IMR-90 (cell line): Measurements from ENCODE around the gene ASNSD1. TPM values are rescaled to one million over a fixed set of nuclear protein-coding genes. Genes with fewer than 3 reads are reported as not detected.

Experiments used
- ATAC-seq: fragments of 200-7000 bp; cut with Tn5 transposase; 2 replicates; pipeline ENCODE4 v1.9.1; 2020; ENCODE audit warnings: low read depth, mild to moderate bottlenecking, moderate library complexity
- BruUV-seq: library from RNA; stranded (reverse); fragments of 400-500 nt; replicated peaks from 2 replicates; lab custom pipeline; 2021; lab: Mats Ljungman, UMichigan
- CTCF ChIA-PET: fragments of 300-600 bp; formaldehyde crosslinking; extraction: SDS; loops from one replicate; lab custom pipeline; 2021; ENCODE audit warnings: antibody characterized with exemption; lab: Yijun Ruan, JAX
- POLR2A ChIA-PET: fragments of 300-600 bp; sonication (Branson Sonifier 250); formaldehyde crosslinking; loops from one replicate; lab custom pipeline; 2022; ENCODE audit warnings: antibody characterized with exemption; ENCODE audit not compliant: unreplicated experiment; lab: Charles Lee
- DNase-seq: peaks from one replicate; pipeline ENCODE4 v3.0.0; 2013
- H2AFZ ChIP-seq: replicated peaks from 2 replicates; pipeline ENCODE3; 2013; ENCODE audit warnings: low read length, mild to moderate bottlenecking; ENCODE audit not compliant: poor library complexity
- H2AK5ac ChIP-seq: 2 replicates; pipeline ENCODE4 v1.6.1; 2013; ENCODE audit warnings: low read depth, low read length, inconsistent platforms
- H2AK9ac ChIP-seq: replicated peaks from 2 replicates; pipeline ENCODE3; 2013; ENCODE audit warnings: mild to moderate bottlenecking, low read depth, low read length, moderate library complexity; ENCODE audit not compliant: poor library complexity
- H2BK120ac ChIP-seq: 2 replicates; pipeline ENCODE4 v1.6.1; 2013; ENCODE audit warnings: low read depth, low read length, inconsistent platforms
- H2BK15ac ChIP-seq: 3 replicates; pipeline ENCODE4 v1.6.1; 2013; ENCODE audit warnings: low read depth, low read length, inconsistent platforms
- H2BK20ac ChIP-seq: 2 replicates; pipeline ENCODE4 v1.6.1; 2013; ENCODE audit warnings: low read depth, mild to moderate bottlenecking, inconsistent platforms, low read length, moderate library complexity
- H2BK5ac ChIP-seq: 2 replicates; pipeline ENCODE4 v1.6.1; 2013; ENCODE audit warnings: mild to moderate bottlenecking, low read depth, low read length, inconsistent platforms; ENCODE audit not compliant: poor library complexity, severe bottlenecking
- H3K14ac ChIP-seq: replicated peaks from 2 replicates; pipeline ENCODE4 v1.6.1; 2013; ENCODE audit warnings: low read depth, low read length, inconsistent platforms
- H3K18ac ChIP-seq: 2 replicates; pipeline ENCODE4 v1.6.1; 2013; ENCODE audit warnings: low read depth, low read length, control low read depth
- H3K23ac ChIP-seq: 2 replicates; pipeline ENCODE4 v1.6.1; 2013; ENCODE audit warnings: low read depth, low read length, inconsistent platforms
- H3K27ac ChIP-seq: 2 replicates; pipeline ENCODE4 v1.5.1; 2013; ENCODE audit warnings: mild to moderate bottlenecking, control low read depth, low read length; ENCODE audit not compliant: insufficient read depth
- H3K27me3 ChIP-seq: 2 replicates; pipeline ENCODE4 v1.6.1; 2013; ENCODE audit warnings: low read length; ENCODE audit not compliant: control insufficient read depth, insufficient read depth
- H3K36me3 ChIP-seq: 2 replicates; pipeline ENCODE4 v1.6.1; 2013; ENCODE audit warnings: low read length, mixed read lengths; ENCODE audit not compliant: control insufficient read depth, insufficient read depth
- H3K4ac ChIP-seq: 2 replicates; pipeline ENCODE4 v1.6.1; 2013; ENCODE audit warnings: low read depth, low read length, inconsistent platforms
- H3K4me1 ChIP-seq: 2 replicates; pipeline ENCODE4 v1.6.1; 2013; ENCODE audit warnings: low read length, mixed read lengths; ENCODE audit not compliant: control insufficient read depth, insufficient read depth
- H3K4me2 ChIP-seq: 2 replicates; pipeline ENCODE4 v1.6.1; 2013; ENCODE audit warnings: low read depth, mild to moderate bottlenecking, control low read depth, low read length, moderate library complexity
- H3K4me3 ChIP-seq: 2 replicates; pipeline ENCODE4 v1.5.1; 2013; ENCODE audit warnings: low read depth, mild to moderate bottlenecking, control low read depth, low read length, moderate library complexity; ENCODE audit not compliant: insufficient read depth
- H3K56ac ChIP-seq: 2 replicates; pipeline ENCODE4 v1.6.1; 2013; ENCODE audit warnings: low read length, inconsistent platforms; ENCODE audit not compliant: insufficient read depth; ENCODE audit errors: extremely low read depth
- H3K79me1 ChIP-seq, 2 experiments: 2 replicates each; pipeline ENCODE4 v1.6.1; 2013; ENCODE audit warnings: low read length in 2 of 2, inconsistent platforms in 1 of 2, low read depth in 1 of 2
- H3K9ac ChIP-seq: 2 replicates; pipeline ENCODE4 v1.6.1; 2013; ENCODE audit warnings: low read depth, low read length, control low read depth
- H3K9me1 ChIP-seq: 2 replicates; pipeline ENCODE4 v1.6.1; 2013; ENCODE audit warnings: low read length, inconsistent platforms; ENCODE audit not compliant: insufficient read depth
- H3K9me3 ChIP-seq: 2 replicates; pipeline ENCODE4 v1.6.1; 2013; ENCODE audit warnings: low read length; ENCODE audit not compliant: control insufficient read depth, insufficient read depth
- H4K20me1 ChIP-seq: 2 replicates; pipeline ENCODE4 v1.6.1; 2013; ENCODE audit warnings: low read length, inconsistent platforms; ENCODE audit not compliant: insufficient read depth
- H4K5ac ChIP-seq: 2 replicates; pipeline ENCODE4 v1.6.1; 2013; ENCODE audit warnings: mild to moderate bottlenecking, low read depth, low read length, control low read depth
- H4K8ac ChIP-seq, 2 experiments: 2 replicates each; pipeline ENCODE4 v1.6.1; 2013; ENCODE audit warnings: low read depth in 2 of 2, low read length in 2 of 2, control low read depth in 1 of 2, inconsistent platforms in 1 of 2
- H4K91ac ChIP-seq: 2 replicates; pipeline ENCODE4 v1.6.1; 2013; ENCODE audit warnings: low read depth, low read length, inconsistent platforms; ENCODE audit not compliant: insufficient read depth
- CHD1 ChIP-seq: IDR thresholded peaks from 2 replicates; pipeline ENCODE4 v1.6.1; 2012; ENCODE audit warnings: low read depth, low read length, improper control_type of control experiment
- ELK1 ChIP-seq: fragments of 150-350 bp; IDR thresholded peaks from 2 replicates; pipeline ENCODE4 v1.6.1; 2016; ENCODE audit warnings: low read depth, mild to moderate bottlenecking, low read length, moderate library complexity, borderline replicate concordance
- MAFK ChIP-seq: IDR thresholded peaks from 2 replicates; pipeline ENCODE4 v1.6.1; 2012; ENCODE audit warnings: low read depth, low read length, improper control_type of control experiment
- MAZ ChIP-seq: IDR thresholded peaks from 2 replicates; pipeline ENCODE4 v1.6.1; 2012; ENCODE audit warnings: low read depth, mild to moderate bottlenecking, low read length, improper control_type of control experiment, moderate library complexity, borderline replicate concordance
- POLR2A ChIP-seq: IDR thresholded peaks from 2 replicates; pipeline ENCODE4 v1.6.1; 2012; ENCODE audit warnings: mild to moderate bottlenecking, low read depth, low read length
- RCOR1 ChIP-seq: IDR thresholded peaks from 2 replicates; pipeline ENCODE4 v1.6.1; 2012; ENCODE audit warnings: mild to moderate bottlenecking, low read length, improper control_type of control experiment; ENCODE audit not compliant: insufficient replicate concordance
- WGBS, 2 experiments: methylation state at CpG; one replicate each; pipeline versions ENCODE4 v1.1.5 to v1.1.7; 2013; ENCODE audit warnings: missing lambda C conversion rate in 2 of 2; ENCODE audit not compliant: insufficient read length in 1 of 2; ENCODE audit errors: extremely low coverage in 2 of 2; 5-methylcytosine and 5-hydroxymethylcytosine counted together
- dilution Hi-C: fragments of 300-500 bp; cut with HindIII; formaldehyde crosslinking; loops from one replicate; pipeline ENCODE4 v1.14.3; 2018; ENCODE audit warnings: low sequenced_read_pairs; ENCODE audit not compliant: unreplicated experiment
- in situ Hi-C: fragments of 300-500 bp; cut with MboI; formaldehyde crosslinking; loops from 3 replicates; pipeline ENCODE4 v1.14.3; 2019; ENCODE audit warnings: low sequenced_read_pairs, inconsistent platforms, mixed read lengths
- intact Hi-C: fragments of 100-400 bp; cut with micrococcal nuclease; formaldehyde crosslinking; loops from 2 replicates; pipeline ENCODE4 v1.10.0; 2022
- polyA plus RNA-seq, 3 experiments: library from polyadenylated mRNA; depleted of rRNA; stranded (reverse); fragments of >200 nt; gene quantifications; 2 replicates each; pipeline ENCODE4 v1.2.3, GENCODE V29; 2012; ENCODE audit warnings: low replicate concordance in 1 of 3
- total RNA-seq: library from RNA; depleted of rRNA; stranded (reverse); fragments of >200 nt; gene quantifications from 2 replicates; pipeline ENCODE4 v1.2.3, GENCODE V29; 2012
- TF ChIP-seq, protein P1 (sequence below): conservative IDR thresholded peaks from 2 replicates; pipeline ENCODE4 v1.5.1; 2012; ENCODE audit warnings: mild to moderate bottlenecking, low read depth, low read length, improper control_type of control experiment
- TF ChIP-seq, protein P2 (sequence below): fragments of 150-350 bp; IDR thresholded peaks from 2 replicates; pipeline ENCODE4 v1.6.1; 2017; ENCODE audit warnings: mild to moderate bottlenecking, antibody characterized with exemption, low read length, low read depth

The ASNSD1 gene
- total and polyA plus RNA-seq, 2 of the 4 experiments (the other 2 are of a cell fraction) = 29.1 to 35.7 TPM

DNA sequence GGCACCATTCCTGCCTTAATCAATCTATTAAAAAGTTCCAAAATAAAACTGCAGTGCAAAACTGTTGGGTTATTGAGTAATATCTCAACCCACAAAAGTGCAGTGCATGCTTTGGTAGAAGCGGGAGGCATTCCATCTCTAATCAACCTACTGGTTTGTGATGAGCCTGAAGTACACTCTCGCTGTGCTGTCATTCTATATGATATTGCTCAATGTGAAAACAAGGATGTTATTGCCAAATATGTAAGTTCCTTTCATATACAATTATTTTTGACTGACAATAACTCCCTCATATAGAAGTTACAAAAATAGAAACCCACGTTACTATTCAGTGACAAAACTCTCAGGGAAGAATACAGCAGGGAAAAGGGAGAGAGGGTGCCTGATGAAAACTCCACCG lies 58.3 kb downstream of the ASNSD1 start:
- Histone ChIP-seq H3K27ac (no peak overlapping the region), H4K8ac (no peak overlapping the region), H2BK5ac (no peak overlapping the region), H3K36me3 (no peaks in the 10 kb centered on the region), H2AK9ac (no peak overlapping the region), H2AK5ac (no peak overlapping the region), H3K9me1 (no peaks in the 10 kb centered on the region), H3K9ac (no peak overlapping the region), H3K4ac (no peak overlapping the region), H4K20me1 (no peaks in the 10 kb centered on the region), H3K14ac (no peak overlapping the region), H3K27me3 (no peaks in the 10 kb centered on the region), H3K4me2 (no peak overlapping the region), H4K5ac (no peak overlapping the region), H4K91ac (no peak overlapping the region), H3K4me1 (no peaks in the 10 kb centered on the region), H2BK20ac (no peak overlapping the region), H3K56ac (no peak overlapping the region), H3K18ac (no peak overlapping the region), H3K79me1 (no peaks in the 10 kb centered on the region), H3K9me3 (no peaks in the 10 kb centered on the region), H2BK120ac (no peak overlapping the region), H3K4me3 (no peak overlapping the region), H2AFZ (no peak overlapping the region), H2BK15ac (no peak overlapping the region), H3K23ac (no peak overlapping the region)
- intact Hi-C loops (no loop called here), in situ Hi-C loops (no loop called here), dilution Hi-C loops (no loop called here)
- DNase-seq = no peak
- no TSS peak for BruUV-seq
- ChIA-PET POLR2A (no interaction called here), CTCF (no interaction called here)
- no peak for TF ChIP-seq POLR2A
- TF ChIP-seq ELK1 = no peak
- TF ChIP-seq MAFK = no peak
- TF ChIP-seq, protein P1, sequence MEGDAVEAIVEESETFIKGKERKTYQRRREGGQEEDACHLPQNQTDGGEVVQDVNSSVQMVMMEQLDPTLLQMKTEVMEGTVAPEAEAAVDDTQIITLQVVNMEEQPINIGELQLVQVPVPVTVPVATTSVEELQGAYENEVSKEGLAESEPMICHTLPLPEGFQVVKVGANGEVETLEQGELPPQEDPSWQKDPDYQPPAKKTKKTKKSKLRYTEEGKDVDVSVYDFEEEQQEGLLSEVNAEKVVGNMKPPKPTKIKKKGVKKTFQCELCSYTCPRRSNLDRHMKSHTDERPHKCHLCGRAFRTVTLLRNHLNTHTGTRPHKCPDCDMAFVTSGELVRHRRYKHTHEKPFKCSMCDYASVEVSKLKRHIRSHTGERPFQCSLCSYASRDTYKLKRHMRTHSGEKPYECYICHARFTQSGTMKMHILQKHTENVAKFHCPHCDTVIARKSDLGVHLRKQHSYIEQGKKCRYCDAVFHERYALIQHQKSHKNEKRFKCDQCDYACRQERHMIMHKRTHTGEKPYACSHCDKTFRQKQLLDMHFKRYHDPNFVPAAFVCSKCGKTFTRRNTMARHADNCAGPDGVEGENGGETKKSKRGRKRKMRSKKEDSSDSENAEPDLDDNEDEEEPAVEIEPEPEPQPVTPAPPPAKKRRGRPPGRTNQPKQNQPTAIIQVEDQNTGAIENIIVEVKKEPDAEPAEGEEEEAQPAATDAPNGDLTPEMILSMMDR = no peak
- no peak for TF ChIP-seq MAZ
- no peak for TF ChIP-seq CHD1
- no peak for TF ChIP-seq RCOR1
- TF ChIP-seq, protein P2, sequence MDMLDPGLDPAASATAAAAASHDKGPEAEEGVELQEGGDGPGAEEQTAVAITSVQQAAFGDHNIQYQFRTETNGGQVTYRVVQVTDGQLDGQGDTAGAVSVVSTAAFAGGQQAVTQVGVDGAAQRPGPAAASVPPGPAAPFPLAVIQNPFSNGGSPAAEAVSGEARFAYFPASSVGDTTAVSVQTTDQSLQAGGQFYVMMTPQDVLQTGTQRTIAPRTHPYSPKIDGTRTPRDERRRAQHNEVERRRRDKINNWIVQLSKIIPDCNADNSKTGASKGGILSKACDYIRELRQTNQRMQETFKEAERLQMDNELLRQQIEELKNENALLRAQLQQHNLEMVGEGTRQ = no peak
- no peak for ATAC-seq
- WGBS, 2 experiments = no CpG with 5 or more reads among the region's 4 CpGs
